GM23248 (cell line): Measurements from ENCODE around the gene TIGD1.

Source experiments
- EZH2 ChIP-seq: fragments of 200-600 bp; sonication (generic); IDR thresholded peaks from 2 replicates; pipeline ENCODE4 v1.6.1; 2018; ENCODE audit warnings: antibody characterized with exemption, mild to moderate bottlenecking; ENCODE audit not compliant: insufficient read depth, poor library complexity, severe bottlenecking
- EZH2phosphoT487 ChIP-seq: fragments of 200-600 bp; sonication (generic); IDR thresholded peaks from 2 replicates; pipeline ENCODE4 v1.6.1; 2018; ENCODE audit warnings: antibody characterized with exemption, moderate library complexity, mild to moderate bottlenecking, low read depth; ENCODE audit not compliant: insufficient read depth

DNA sequence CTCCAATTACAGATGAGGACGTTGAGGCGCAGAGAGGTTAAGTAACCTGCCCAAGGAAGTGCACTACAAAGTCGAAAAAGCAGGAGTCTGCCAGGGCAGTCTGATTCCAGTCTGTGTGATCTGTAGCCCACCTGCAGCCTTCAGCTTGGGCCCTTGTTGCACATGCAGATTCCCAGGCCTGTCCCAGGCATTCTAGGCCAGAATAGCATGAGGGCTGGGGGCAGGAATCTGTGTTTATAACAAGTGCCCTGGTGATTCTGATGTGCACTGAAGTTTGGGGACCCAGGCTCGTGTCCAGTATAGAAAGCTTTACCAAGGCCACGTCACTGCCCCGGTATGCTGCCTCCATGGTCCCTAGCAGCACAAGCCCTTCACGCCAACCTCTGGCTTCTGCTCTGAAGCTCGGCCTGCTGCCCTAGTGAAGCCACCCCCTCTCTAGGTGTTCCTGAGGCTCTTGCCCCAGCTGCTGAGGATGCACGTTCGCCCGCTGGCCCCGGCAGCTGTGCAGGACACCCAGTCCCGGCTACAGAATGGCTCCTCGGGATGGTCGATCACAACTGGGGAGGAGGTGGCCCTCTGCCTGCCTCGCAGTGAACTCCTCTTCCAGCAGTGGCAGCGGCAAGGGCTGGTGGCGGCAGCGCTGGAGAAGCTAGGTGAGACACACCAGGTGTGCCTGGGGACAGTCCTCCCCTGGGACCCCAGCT, 6.3 kb downstream of the TIGD1 start:
- no peak for TF ChIP-seq EZH2
- no peak for TF ChIP-seq EZH2phosphoT487
